Measurements from ENCODE around the gene B4GALT2.

Gene B4GALT2, protein sequence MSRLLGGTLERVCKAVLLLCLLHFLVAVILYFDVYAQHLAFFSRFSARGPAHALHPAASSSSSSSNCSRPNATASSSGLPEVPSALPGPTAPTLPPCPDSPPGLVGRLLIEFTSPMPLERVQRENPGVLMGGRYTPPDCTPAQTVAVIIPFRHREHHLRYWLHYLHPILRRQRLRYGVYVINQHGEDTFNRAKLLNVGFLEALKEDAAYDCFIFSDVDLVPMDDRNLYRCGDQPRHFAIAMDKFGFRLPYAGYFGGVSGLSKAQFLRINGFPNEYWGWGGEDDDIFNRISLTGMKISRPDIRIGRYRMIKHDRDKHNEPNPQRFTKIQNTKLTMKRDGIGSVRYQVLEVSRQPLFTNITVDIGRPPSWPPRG

DNA sequence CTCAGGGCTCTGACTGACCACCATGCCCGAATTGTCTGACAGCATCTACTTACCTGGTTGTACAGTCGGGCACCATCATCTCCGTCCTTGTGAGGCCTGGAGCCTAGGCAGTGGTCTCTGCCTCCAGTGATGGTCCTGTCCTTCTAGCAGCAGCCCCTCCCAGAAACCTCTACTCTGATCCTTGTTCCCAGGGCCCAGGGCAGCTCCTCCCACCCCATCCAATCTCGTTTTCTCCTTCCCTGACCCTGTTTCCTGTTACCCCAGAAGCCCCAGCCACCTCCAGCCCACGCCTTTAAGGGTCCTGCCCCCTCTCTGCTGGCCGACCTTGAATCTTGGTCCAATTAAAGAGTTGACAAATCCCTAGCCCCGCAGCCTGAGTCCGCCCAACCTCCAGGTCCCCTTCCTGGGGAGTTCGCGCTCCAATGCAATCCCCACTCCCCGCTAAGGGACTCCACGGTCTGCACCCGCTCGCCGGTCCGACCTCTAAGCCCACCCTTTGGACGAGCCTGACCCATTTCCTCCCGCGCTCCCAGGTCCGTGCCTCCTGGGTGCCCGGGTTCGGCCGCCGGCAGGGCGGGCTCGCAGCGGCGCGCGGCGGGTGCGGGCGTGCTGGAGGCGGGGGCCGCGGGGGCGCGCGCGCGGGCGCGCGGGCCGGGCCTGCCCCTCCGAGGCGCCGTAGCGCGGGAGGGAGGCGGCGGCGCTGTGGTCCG, at the start of gene B4GALT2:
Gene B4GALT2, plus strand, starts transcription at position 660 of the 710 bp plus-strand sequence. CDS start 1,951 bp downstream, outside the sequence.
- DNase-seq (ENCODE audit: low read depth): no peak

GRCh38 chr1:43930168-43930948, 48.7 kb upstream of the B4GALT2 start:
- DNase-seq (ENCODE audit: low read depth): no peak

GRCh38 chr1:43930949-43931275, 48.1 kb upstream of the B4GALT2 start:
- no peak for DNase-seq (ENCODE audit: low read depth)

GRCh38 chr1:43931711-43932660, 47.0 kb upstream of the B4GALT2 start:
- no peak for DNase-seq (ENCODE audit: low read depth)

- DNase-seq (ENCODE audit: low read depth): no peak
Observed at GRCh38 chr1:43932786-43933385, 46.1 kb upstream of the B4GALT2 start.

DNA sequence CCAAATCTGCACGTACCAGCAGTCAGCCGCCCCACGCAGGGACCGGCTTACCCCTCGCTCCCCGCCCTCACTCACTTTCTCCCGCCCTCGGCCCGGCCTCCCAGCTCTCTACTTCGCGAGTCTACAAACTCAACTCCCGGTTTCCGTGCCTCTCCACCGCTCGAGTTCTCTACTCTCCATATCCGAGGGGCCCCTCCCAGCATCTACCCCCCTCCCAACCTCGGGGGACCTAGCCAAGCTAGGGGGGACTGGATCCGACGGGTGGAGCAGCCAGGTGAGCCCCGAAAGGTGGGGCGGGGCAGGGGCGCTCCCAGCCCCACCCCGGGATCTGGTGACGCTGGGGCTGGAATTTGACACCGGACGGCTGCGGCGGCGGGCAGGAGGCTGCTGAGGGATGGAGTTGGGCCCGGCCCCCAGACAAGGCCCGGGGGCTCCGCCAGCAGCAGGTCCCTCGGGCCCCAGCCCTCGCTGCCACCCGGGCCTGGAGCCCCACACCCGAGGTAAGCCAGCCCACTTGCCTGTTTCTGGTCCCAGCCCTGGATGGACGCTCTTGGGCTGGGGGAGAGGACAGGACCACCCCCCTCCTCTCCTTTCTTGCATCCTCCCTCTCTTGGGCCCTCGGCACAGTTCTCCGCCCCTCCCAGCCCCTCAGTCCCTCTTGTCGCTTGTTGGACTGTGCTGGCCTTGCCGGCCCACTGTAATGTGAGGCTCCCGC, 45.5 kb upstream of the B4GALT2 start, which contains the start of gene ARTN:
Gene ARTN, plus strand, starts transcription at position 416 of the 715 bp plus-strand sequence. CDS start 1,856 bp downstream, outside the sequence.
- no peak for DNase-seq (ENCODE audit: low read depth)

DNA sequence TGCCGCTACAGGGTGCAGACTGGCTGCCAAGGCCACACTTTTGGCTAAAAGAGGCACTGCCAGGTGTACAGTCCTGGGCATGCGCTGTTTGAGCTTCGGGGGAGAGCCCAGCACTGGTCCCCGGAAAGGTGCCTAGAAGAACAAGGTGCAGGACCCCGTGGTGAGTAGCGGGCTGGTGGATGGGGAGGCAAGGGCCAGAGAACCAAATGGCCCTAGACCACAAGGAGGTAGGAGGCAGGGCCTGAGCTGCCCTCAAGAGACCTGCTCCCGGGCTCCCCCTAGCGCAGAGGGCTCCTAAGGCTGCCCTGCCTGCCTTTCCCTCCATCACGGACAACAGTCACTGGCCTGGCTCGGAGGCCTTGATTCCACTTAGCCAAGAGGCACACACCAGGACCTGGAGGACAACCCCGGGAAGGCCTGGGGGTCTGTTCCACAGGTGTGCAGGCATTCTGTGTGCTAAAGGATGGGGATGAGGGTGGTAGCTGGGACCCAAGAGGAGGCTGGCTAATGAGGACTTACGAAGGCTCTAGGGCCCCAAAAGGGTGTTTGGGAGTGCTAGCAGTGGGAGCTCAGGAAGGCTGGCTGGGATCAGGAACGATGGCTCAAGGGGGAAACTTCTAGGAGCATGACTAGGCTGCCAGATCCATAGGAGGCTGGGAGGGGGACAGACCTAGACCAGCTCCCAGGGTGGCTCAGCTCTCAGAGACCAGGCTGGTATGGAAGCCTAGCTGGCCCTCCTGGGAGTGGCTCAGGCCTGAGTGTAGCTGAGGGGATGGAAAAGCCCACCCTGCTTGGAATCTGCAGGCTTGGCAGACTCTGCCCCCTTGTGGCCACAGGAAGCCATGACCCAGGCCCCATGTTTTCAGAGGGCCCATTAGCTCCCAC, 44.7 kb upstream of the B4GALT2 start:
- peak; percentile 27 for DNase-seq (ENCODE audit: low read depth)

DNA sequence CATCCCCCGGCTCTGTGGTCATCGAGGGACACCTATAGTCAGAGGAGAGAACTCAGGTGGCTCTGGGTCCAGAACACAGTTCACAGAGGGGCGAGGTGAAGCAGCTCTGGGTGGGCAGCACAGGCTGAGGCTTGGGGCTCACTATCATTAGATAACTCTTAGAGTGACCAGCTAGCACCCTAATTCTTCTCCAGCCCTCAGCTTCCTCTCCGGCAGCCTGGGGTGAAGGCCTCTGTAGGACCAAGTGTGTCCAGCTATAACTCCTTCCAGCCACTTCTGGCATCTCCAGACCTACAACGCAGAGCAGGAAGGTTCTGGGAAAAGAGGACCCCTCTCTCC, 44.1 kb upstream of the B4GALT2 start:
- no peak for DNase-seq (ENCODE audit: low read depth)

DNA sequence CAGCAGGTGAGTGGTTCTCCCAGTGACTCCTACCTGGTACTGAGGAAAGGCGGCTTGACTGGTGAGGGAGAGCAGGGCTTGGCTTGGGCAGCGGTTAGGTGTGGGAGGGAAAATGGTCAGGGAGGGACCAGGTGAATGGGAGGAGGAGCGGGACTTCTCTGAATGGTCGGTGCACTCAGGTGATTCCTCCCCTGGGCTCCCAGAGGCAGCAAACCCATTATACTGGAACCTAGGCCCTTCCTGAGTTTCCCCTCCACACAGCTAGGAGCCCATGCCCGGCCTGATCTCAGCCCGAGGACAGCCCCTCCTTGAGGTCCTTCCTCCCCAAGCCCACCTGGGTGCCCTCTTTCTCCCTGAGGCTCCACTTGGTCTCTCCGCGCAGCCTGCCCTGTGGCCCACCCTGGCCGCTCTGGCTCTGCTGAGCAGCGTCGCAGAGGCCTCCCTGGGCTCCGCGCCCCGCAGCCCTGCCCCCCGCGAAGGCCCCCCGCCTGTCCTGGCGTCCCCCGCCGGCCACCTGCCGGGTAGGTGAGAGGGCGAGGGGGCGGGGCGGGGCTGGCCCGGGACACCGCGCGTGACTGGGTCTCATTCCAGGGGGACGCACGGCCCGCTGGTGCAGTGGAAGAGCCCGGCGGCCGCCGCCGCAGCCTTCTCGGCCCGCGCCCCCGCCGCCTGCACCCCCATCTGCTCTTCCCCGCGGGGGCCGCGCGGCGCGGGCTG, 43.1 kb upstream of the B4GALT2 start:
- DNase-seq (ENCODE audit: low read depth): no peak

DNA sequence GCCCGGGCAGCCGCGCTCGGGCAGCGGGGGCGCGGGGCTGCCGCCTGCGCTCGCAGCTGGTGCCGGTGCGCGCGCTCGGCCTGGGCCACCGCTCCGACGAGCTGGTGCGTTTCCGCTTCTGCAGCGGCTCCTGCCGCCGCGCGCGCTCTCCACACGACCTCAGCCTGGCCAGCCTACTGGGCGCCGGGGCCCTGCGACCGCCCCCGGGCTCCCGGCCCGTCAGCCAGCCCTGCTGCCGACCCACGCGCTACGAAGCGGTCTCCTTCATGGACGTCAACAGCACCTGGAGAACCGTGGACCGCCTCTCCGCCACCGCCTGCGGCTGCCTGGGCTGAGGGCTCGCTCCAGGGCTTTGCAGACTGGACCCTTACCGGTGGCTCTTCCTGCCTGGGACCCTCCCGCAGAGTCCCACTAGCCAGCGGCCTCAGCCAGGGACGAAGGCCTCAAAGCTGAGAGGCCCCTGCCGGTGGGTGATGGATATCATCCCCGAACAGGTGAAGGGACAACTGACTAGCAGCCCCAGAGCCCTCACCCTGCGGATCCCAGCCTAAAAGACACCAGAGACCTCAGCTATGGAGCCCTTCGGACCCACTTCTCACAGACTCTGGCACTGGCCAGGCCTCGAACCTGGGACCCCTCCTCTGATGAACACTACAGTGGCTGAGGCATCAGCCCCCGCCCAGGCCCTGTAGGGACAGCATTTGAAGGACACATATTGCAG, 42.4 kb upstream of the B4GALT2 start:
- DNase-seq (ENCODE audit: low read depth): no peak

GRCh38 chr1:43937179-43937865, 41.7 kb upstream of the B4GALT2 start:
- DNase-seq (ENCODE audit: low read depth): no peak

DNA sequence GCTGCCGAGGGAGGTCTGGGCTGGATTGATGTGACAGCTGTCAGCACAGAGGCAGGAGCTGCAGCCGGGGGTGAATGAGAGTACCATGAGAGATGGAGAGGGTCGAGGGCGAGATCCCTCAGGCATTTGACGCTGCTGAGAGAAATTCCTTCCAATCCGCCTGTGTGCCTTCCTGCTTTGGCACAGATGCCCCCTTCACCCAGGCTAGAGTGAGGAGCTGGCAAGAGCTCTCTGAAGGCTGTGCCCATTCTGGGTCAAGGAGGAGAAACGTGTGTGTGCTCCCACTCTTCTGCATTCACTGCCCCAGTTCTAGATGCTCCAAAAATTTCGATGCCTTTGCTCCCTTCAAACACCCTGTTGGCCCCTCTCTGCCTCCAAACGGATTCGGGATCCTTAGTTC, 40.6 kb upstream of the B4GALT2 start:
- no peak for DNase-seq (ENCODE audit: low read depth)

DNA sequence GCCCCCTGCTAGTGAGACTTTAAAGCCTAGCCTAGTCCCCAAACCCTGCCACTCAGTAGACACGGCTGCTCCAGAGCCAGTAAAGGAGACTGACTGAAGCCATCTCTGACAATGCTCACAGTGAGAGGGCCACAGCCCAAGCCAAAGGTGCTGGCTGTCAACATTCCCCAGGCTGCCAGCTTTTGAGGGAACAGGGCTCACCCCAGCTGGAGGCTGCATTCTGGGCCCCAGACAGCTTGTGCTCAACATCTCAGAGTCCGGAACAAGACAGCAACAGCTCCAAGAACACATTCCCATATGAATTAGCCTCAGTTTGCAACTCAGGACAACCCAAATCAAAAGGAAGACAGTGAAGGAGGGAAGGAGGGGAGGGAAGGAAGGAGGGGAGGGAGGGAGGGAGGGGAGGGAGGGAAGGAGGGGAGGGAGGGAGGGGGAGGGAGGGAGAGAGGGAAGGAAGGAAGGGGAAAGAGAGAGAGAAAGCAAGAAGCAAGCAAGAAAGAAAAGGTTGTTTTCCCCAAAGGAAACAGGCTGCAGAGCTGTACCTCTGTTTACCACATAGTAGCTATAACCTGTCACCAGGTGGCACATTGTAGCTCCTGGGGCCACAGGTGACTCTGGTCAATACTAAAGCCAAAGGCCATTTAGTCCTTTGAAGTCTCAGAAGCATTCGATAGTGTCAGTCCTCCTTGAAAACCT, 40.0 kb upstream of the B4GALT2 start:
- DNase-seq (ENCODE audit: low read depth): no peak

DNA sequence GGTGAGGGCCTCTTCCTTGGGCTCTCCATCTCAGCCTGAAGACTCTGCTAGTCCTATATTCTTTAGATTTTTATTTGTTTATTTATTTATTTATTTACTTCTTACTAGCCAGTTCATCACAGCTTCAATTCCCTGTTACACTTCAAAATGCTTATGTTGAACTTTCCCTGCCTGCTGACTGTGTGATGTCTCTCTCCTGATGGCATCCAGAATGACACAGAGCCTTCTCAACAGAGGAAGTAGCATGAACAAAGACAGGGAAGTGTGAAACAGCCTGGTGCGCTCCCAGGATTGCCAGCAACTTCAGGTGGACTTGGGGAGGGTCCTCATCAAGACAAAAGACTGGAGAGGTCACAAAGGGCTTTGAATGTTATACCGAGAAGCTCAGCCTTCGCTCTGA, 36.6 kb upstream of the B4GALT2 start:
- no peak for DNase-seq (ENCODE audit: low read depth)

DNA sequence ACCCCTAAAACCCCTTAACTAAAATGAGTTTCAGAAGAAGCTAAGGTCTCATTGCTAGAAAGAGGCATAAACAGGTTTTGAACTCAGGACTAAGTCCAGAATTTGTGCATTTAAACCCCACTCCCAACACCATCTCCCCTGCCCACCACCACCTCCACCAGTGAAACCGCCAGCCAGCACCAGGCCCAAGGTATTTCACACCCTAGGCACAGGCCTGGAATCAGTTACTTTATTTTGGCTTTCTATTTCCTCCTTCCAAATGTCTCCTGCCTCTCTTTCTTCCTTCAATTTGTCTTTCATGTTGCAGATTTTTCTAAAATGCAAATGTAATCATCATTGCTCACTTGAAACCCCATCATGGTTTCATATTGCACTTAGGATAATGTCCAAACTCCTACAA, 34.1 kb upstream of the B4GALT2 start:
- no peak for DNase-seq (ENCODE audit: low read depth)

- no peak for DNase-seq (ENCODE audit: low read depth)
Observed at GRCh38 chr1:43945674-43946235, 33.3 kb upstream of the B4GALT2 start.
